Mucosa of descending colon (tissue), 3 donors: ENCODE measurements around the gene ADAMTSL1. TPM values are rescaled to one million over a fixed set of nuclear protein-coding genes. Genes with fewer than 3 reads are reported as not detected.

ENCODE experiments used
- ATAC-seq: fragments of 200-7000 bp; cut with Tn5 transposase; one replicate; pipeline ENCODE4 v1.9.1; 2020; ENCODE audit warnings: mild to moderate bottlenecking, moderate library complexity
- DNase-seq, 3 donors: peaks; one replicate each; pipeline ENCODE4 v3.0.0-alpha.2; 2020
- H3K36me3 ChIP-seq: fragments of 200-600 bp; one replicate; pipeline ENCODE4 v1.8.0; 2021; ENCODE audit warnings: low read depth, mild to moderate bottlenecking
- H3K4me1 ChIP-seq: fragments of 200-600 bp; one replicate; pipeline ENCODE4 v1.8.0; 2021; ENCODE audit warnings: low read depth, mild to moderate bottlenecking
- H3K4me3 ChIP-seq: fragments of 200-600 bp; one replicate; pipeline ENCODE4 v1.8.0; 2021; ENCODE audit warnings: mild to moderate bottlenecking
- H3K9me3 ChIP-seq: fragments of 200-600 bp; one replicate; pipeline ENCODE4 v1.8.0; 2021; ENCODE audit warnings: mild to moderate bottlenecking
- CTCF ChIP-seq: fragments of 200-600 bp; IDR thresholded peaks from one replicate; pipeline ENCODE4 v1.8.0; 2022; ENCODE audit warnings: antibody characterized with exemption, mild to moderate bottlenecking
- intact Hi-C, 2 donors: fragments of 100-400 bp; cut with DNase I in 1 of 2; cut with micrococcal nuclease in 1 of 2; formaldehyde crosslinking; loops; one replicate each; pipeline versions ENCODE4 v1.11.0 to v1.11.1; 2022; cut with DNase I, micrococcal nuclease
- total RNA-seq, 3 donors: library from RNA; stranded (reverse); fragmentation: NEBNext Ultra II Directional in 2 of 3; extraction: Animal tissue kit (Norgen Biotek cat#: 25700) in 2 of 3; gene quantifications; one replicate each; pipeline versions ENCODE4 v1.2.1 to v1.2.4, GENCODE V29; 2021 to 2023
- donor health status: DM: no; HTN: no; CAD: no; lungs with moderate emphysema.
- donor health status: DM: no; HTN: no; CAD: no.
- donor health status: DM: no; HTN: yes; CAD: no.

ADAMTSL1 gene
- total RNA-seq, 3 donors from 2014 or later: 10.1 to 32.1 (median 22.6) TPM

DNA sequence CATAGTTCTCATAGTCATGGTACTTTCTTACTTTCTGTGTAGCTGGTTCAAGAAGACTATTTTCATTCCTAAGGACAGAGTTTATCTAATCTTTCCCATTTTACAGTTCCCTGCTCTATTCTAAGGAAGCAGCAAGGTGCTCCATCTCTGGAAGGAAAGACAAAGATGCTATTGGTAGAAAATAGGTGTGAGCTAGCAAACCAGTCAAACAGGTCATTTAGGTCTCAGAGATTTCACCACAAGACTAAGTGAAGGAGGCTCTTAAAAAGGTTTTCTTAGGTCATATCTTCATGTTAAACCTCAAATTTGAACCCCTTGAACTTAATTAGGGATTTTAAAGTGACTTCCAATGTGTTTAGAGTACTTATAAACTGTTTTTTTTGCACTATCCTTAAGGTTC, 62.6 kb downstream of the ADAMTSL1 start:
- H3K9me3 ChIP-seq: peaks cover 25% of the 10 kb centered on the region
- H3K4me1 ChIP-seq: no peaks in the 10 kb centered on the region
- no peak for TF ChIP-seq CTCF
- no peak overlapping the region for H3K4me3 ChIP-seq
- ATAC-seq (no peak), DNase-seq (no peak)
- H3K36me3 ChIP-seq: no peaks in the 10 kb centered on the region
- intact Hi-C loops: no loop called here

DNA sequence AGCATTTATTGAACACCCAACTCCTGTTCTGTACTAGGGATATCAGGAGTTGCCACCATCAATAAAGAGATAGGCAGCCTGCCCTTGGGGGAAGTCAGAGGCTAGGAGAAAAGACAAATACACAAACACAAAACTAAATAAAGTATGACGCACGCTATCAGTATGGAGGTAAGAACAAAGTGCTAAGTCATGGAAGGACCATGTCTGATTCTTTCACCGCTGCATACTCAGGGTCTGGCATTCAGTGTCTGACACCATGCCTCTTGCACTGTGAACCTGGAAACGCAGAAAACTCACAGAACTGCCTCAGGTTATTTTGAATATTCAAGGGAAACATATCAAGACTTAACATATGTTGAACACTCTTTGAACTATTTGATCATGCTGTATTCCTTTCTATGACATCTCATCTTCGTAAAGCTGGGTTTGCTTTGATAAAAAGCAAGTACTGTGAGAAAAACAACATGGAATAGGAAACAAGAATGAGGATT, 65.3 kb downstream of the ADAMTSL1 start:
- peaks cover 16% of the 10 kb centered on the region for H3K9me3 ChIP-seq
- intact Hi-C loops: no loop called here
- no peak for TF ChIP-seq CTCF
- no peaks in the 10 kb centered on the region for H3K4me1 ChIP-seq
- no peak overlapping the region for H3K4me3 ChIP-seq
- DNase-seq (no peak), ATAC-seq (no peak)
- no peaks in the 10 kb centered on the region for H3K36me3 ChIP-seq

- no peaks in the 10 kb centered on the region for H3K9me3 ChIP-seq
- ATAC-seq (no peak), DNase-seq (no peak)
- H3K36me3 ChIP-seq: no peaks in the 10 kb centered on the region
- no peak overlapping the region for H3K4me3 ChIP-seq
- no peaks in the 10 kb centered on the region for H3K4me1 ChIP-seq
- TF ChIP-seq CTCF: no peak
- intact Hi-C loops: no loop called here
Measured at GRCh38 chr9:18542837-18543405, 69.0 kb downstream of the ADAMTSL1 start.

- Histone ChIP-seq H3K9me3 (no peaks in the 10 kb centered on the region), H3K36me3 (no peaks in the 10 kb centered on the region), H3K4me1 (no peaks in the 10 kb centered on the region), H3K4me3 (no peak overlapping the region)
- DNase-seq (no peak), ATAC-seq (no peak)
- TF ChIP-seq CTCF: no peak
- intact Hi-C loops: no loop called here
Measured at GRCh38 chr9:18543406-18544192, 69.6 kb downstream of the ADAMTSL1 start.

GRCh38 chr9:18544456-18544855, 70.5 kb downstream of the ADAMTSL1 start:
- Histone ChIP-seq H3K4me1 (no peaks in the 10 kb centered on the region), H3K36me3 (no peaks in the 10 kb centered on the region), H3K9me3 (no peaks in the 10 kb centered on the region), H3K4me3 (no peak overlapping the region)
- TF ChIP-seq CTCF: no peak
- ATAC-seq (no peak), DNase-seq (no peak)
- intact Hi-C loops: no loop called here
